ENCODE data around the gene CSNK2A1. TPM values are rescaled to one million over a fixed set of nuclear protein-coding genes. Genes with fewer than 3 reads are reported as not detected.
A peak's percentile ranks its signal among the peaks of the same experiment; 100 is the strongest.

The CSNK2A1 gene
- total RNA-seq, 2 donors from 2014 or later = 107 to 144 TPM

DNA sequence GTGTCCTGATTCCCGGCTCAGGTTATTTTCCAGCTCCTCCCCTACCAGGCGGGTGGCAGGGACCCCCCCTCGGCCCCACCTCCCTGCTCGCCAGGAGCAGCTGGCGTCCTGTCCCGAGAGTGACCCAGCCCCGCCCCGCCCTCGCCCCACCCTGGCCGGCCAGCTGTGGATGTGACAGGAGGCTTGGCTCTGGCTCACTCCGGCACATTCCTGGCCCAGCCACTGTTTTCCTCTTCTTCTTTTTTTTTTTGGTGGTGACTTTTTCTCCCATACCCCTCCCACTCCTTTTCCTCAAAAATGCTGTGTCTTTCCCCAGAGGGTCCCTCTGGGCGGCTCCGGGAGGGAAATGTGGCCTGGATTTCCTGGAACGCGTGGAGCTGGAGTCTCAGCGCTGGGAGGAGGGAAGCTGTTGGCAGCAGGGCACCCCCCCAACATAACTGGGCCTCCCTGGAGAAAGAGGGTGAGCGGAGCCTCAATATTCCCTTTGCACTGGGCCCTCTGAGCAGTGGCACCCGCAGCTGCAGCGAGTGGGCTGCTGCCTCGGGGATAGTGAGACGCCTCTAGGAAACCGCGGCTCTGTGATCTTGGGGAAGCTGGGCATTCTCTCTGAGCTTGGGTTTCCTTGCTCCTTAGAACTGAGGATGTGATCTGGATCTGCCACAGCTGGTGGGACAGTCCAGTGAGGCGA, 28.3 kb upstream of the CSNK2A1 start:
- TF ChIP-seq, protein P1, sequence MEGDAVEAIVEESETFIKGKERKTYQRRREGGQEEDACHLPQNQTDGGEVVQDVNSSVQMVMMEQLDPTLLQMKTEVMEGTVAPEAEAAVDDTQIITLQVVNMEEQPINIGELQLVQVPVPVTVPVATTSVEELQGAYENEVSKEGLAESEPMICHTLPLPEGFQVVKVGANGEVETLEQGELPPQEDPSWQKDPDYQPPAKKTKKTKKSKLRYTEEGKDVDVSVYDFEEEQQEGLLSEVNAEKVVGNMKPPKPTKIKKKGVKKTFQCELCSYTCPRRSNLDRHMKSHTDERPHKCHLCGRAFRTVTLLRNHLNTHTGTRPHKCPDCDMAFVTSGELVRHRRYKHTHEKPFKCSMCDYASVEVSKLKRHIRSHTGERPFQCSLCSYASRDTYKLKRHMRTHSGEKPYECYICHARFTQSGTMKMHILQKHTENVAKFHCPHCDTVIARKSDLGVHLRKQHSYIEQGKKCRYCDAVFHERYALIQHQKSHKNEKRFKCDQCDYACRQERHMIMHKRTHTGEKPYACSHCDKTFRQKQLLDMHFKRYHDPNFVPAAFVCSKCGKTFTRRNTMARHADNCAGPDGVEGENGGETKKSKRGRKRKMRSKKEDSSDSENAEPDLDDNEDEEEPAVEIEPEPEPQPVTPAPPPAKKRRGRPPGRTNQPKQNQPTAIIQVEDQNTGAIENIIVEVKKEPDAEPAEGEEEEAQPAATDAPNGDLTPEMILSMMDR (IDR thresholded peaks at IDR 0.05) = no peak
- DNase-seq = peak; percentile 71
- H3K36me3 ChIP-seq = no peaks in the 10 kb centered on the region
- peak overlapping the region in 1 of 2 donors; percentile 9 for H3K9ac ChIP-seq (ENCODE audit: low read depth in 2 of 2, low read length in 2 of 2)
- H3K4me3 ChIP-seq = no peak overlapping the region
- intact Hi-C loops (cut with DNase I) = no loop called here
- peaks cover 5% of the 10 kb centered on the region for H3K4me1 ChIP-seq
- no peak overlapping the region for H3K27ac ChIP-seq
- no peaks in the 10 kb centered on the region for H3K9me3 ChIP-seq
- H3K27me3 ChIP-seq = peaks cover 22% of the 10 kb centered on the region

DNA sequence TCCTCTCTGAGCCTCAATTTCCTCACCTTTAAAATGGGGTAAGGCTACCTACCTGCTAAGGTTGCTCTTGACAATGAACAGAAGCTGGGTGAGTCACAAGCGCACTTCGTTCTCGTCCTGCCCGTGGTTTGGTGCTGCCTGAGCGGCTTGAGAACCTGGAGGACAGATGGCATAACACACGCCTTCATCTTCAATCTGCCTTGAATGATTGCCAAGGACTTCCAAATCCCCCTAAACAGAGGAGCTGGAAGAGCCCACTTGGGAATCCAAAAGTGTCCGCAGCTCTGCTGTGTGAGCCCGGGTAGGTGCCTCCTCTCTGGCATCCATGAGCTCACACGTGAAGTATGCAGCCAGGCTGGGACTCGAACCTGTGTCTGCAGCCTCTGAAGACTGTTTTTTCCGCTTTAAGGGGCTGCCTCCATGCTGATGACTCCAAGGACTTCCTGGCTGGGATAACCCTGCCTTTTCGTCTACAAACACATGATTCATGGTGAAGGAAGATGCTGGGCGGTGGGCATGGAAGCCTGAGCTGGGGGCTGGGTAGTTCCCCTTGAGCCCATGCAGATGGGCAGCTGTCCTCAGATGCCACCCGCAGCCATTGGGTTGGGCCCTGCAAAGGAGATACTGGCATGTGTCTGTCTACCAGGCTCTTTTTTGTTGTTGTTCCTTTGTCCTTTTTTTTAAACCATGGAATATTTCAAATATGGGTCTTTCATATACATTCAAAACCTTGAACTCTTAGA, 25.3 kb upstream of the CSNK2A1 start:
- TF ChIP-seq, protein P1 (IDR thresholded peaks at IDR 0.05) = no peak
- H3K27ac ChIP-seq = no peak overlapping the region
- peaks cover 5% of the 10 kb centered on the region for H3K4me1 ChIP-seq
- H3K36me3 ChIP-seq = no peaks in the 10 kb centered on the region
- intact Hi-C loops (cut with DNase I) = no loop called here
- H3K27me3 ChIP-seq = peaks cover 22% of the 10 kb centered on the region
- H3K9ac ChIP-seq (ENCODE audit: low read depth in 2 of 2, low read length in 2 of 2) = no peak overlapping the region
- no peak overlapping the region for H3K4me3 ChIP-seq
- no peaks in the 10 kb centered on the region for H3K9me3 ChIP-seq
- no peak for DNase-seq

DNA sequence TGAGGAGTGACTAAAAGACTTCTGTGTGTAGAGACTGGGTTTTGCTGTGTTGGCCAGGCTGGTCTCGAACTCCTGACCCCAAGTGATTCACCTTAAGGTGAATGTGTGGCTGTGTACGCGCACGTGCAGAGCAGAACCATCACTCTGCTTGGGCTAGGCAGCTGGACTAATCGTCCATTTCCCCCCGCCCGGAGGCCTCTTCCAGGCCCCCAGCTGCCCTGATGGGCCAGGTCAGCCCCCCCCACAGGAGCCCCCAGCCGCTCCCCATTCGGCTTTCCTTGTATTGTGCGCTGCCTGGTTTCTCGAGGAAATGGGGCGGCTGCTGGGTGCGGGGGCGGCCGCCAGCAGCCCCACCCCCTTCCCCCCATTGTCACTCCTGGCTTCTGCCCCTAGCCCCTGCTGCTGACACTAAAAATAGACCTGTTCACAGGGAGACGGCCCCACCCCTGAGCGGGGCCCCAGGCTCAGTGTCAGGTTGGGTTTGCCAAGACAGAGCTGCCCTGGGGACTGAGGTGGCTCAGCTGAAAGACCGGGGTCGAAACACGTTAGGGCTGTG, 24.6 kb upstream of the CSNK2A1 start:
- H3K4me1 ChIP-seq = peaks cover 5% of the 10 kb centered on the region
- H3K4me3 ChIP-seq = no peak overlapping the region
- intact Hi-C loops (cut with DNase I) = no loop called here
- peaks cover 22% of the 10 kb centered on the region for H3K27me3 ChIP-seq
- H3K27ac ChIP-seq = no peak overlapping the region
- H3K36me3 ChIP-seq = no peaks in the 10 kb centered on the region
- TF ChIP-seq, protein P1 (IDR thresholded peaks at IDR 0.05) = no peak
- H3K9ac ChIP-seq (ENCODE audit: low read depth in 2 of 2, low read length in 2 of 2) = no peak overlapping the region
- no peaks in the 10 kb centered on the region for H3K9me3 ChIP-seq
- DNase-seq = no peak

GRCh38 chr20:564192-564591, 20.6 kb upstream of the CSNK2A1 start:
- no peak overlapping the region for H3K4me3 ChIP-seq
- no peak overlapping the region for H3K9ac ChIP-seq (ENCODE audit: low read depth in 2 of 2, low read length in 2 of 2)
- TF ChIP-seq, protein P1 (IDR thresholded peaks at IDR 0.05) = no peak
- no peak for DNase-seq
- no peaks in the 10 kb centered on the region for H3K36me3 ChIP-seq
- intact Hi-C loops (cut with DNase I) = no loop called here
- H3K27ac ChIP-seq = no peak overlapping the region
- peaks cover 10% of the 10 kb centered on the region for H3K27me3 ChIP-seq
- no peaks in the 10 kb centered on the region for H3K9me3 ChIP-seq
- H3K4me1 ChIP-seq = no peaks in the 10 kb centered on the region

DNA sequence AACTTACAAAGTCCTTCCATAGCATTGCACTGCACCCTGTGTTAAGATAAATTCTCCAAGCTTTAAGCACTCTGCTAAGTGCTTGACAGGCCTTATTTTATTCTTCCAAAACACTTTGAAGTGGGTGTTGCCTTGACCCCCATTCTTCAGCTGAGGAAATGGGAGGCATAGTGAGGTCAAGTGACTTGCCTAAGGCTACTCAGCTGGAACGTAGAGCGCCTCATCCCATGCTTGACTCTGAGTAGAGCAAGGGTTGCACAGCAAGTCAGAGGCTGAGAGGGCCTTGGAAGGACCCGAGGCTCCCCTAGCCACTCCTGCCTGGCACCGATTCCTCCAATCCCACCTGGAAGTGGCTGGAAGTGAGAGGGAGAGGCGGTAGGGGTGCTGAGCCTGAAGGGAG, 19.6 kb upstream of the CSNK2A1 start:
- Histone ChIP-seq H3K4me3 (no peak overlapping the region), H3K27ac (no peak overlapping the region), H3K9me3 (no peaks in the 10 kb centered on the region), H3K36me3 (no peaks in the 10 kb centered on the region), H3K4me1 (no peaks in the 10 kb centered on the region), H3K27me3 (peaks cover under 1% of the 10 kb centered on the region), H3K9ac (ENCODE audit: low read depth in 2 of 2, low read length in 2 of 2) (no peak overlapping the region)
- DNase-seq = no peak
- intact Hi-C loops (cut with DNase I) = no loop called here
- TF ChIP-seq, protein P1 (IDR thresholded peaks at IDR 0.05) = no peak

Data from colonic mucosa (tissue), 4 donors.